ENCODE data around the gene ZNF117. TPM values are rescaled to one million over a fixed set of nuclear protein-coding genes. Genes with fewer than 3 reads are reported as not detected.

The ZNF117 gene
- total RNA-seq, 1 experiment from 2014 or later, result 19.0 TPM

- peaks cover 40% of the 10 kb centered on the region for H3K36me3 ChIP-seq (ENCODE audit: insufficient read depth, low read length)
- no peak overlapping the region for H2AFZ ChIP-seq (ENCODE audit: low read length)
- H4K20me1 ChIP-seq (ENCODE audit: insufficient read depth, low read depth, low read length), result no peaks in the 10 kb centered on the region
- no peaks in the 10 kb centered on the region for H3K9me2 ChIP-seq (replicated peaks; ENCODE audit: insufficient read depth, low read length)
- H3K27me3 ChIP-seq (ENCODE audit: low read length), result no peaks in the 10 kb centered on the region
- H3K27ac ChIP-seq (ENCODE audit: low read length), result peak overlapping the region; percentile 39; the same call in 1 of the 2 replicates
- no peak overlapping the region for H3K4me3 ChIP-seq (ENCODE audit: low read length)
- peaks cover 27% of the 10 kb centered on the region for H3K9me3 ChIP-seq (ENCODE audit: low read length)
- H3K79me2 ChIP-seq (ENCODE audit: low read length), result peaks cover 52% of the 10 kb centered on the region
- no peak overlapping the region for H3K4me2 ChIP-seq (ENCODE audit: low read depth, low read length, poor library complexity, severe bottlenecking)
- no peak overlapping the region for H3K9ac ChIP-seq (ENCODE audit: low read length)
- DNase-seq, result peak; percentile 60
- H3K4me1 ChIP-seq (ENCODE audit: low read length), result peaks cover 6% of the 10 kb centered on the region; the same call in 1 of the 2 replicates
Observed at GRCh38 chr7:64999165-65000004, 8.5 kb upstream of the ZNF117 start.

DNA sequence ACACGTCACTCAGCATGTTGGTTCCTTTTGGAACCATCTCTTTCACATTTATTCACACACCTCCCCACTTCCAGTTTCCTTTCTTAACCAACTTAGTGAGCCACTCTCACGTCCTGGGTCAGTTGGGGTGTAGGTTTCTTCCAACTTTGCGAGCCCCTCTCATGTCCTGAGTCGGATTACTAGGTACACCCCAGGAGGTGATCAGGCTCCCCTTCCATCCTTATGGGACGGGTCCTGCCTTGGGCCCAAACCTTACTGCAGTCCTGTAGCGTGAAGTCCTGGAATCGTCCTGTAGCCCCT is 8.0 kb upstream of the ZNF117 start:
- Histone ChIP-seq H3K27ac (ENCODE audit: low read length) (no peak overlapping the region), H3K36me3 (ENCODE audit: insufficient read depth, low read length) (peaks cover 34% of the 10 kb centered on the region), H3K4me3 (ENCODE audit: low read length) (no peak overlapping the region), H3K4me2 (ENCODE audit: low read depth, low read length, poor library complexity, severe bottlenecking) (no peak overlapping the region), H3K27me3 (ENCODE audit: low read length) (no peaks in the 10 kb centered on the region), H2AFZ (ENCODE audit: low read length) (no peak overlapping the region), H3K9ac (ENCODE audit: low read length) (no peak overlapping the region), H3K79me2 (ENCODE audit: low read length) (peaks cover 46% of the 10 kb centered on the region), H3K9me2 (replicated peaks; ENCODE audit: insufficient read depth, low read length) (no peaks in the 10 kb centered on the region), H4K20me1 (ENCODE audit: insufficient read depth, low read depth, low read length) (no peaks in the 10 kb centered on the region), H3K9me3 (ENCODE audit: low read length) (peaks cover 26% of the 10 kb centered on the region), H3K4me1 (ENCODE audit: low read length) (peaks cover 6% of the 10 kb centered on the region; the same call in 1 of the 2 replicates)
- no peak for DNase-seq

- H3K9me2 ChIP-seq (replicated peaks; ENCODE audit: insufficient read depth, low read length), result no peaks in the 10 kb centered on the region
- no peaks in the 10 kb centered on the region for H4K20me1 ChIP-seq (ENCODE audit: insufficient read depth, low read depth, low read length)
- no peak overlapping the region for H3K9ac ChIP-seq (ENCODE audit: low read length)
- no peaks in the 10 kb centered on the region for H3K27me3 ChIP-seq (ENCODE audit: low read length)
- no peak overlapping the region for H2AFZ ChIP-seq (ENCODE audit: low read length)
- H3K79me2 ChIP-seq (ENCODE audit: low read length), result peaks cover 38% of the 10 kb centered on the region
- no peak overlapping the region for H3K4me2 ChIP-seq (ENCODE audit: low read depth, low read length, poor library complexity, severe bottlenecking)
- H3K4me3 ChIP-seq (ENCODE audit: low read length), result no peak overlapping the region
- peaks cover 6% of the 10 kb centered on the region; the same call in 1 of the 2 replicates for H3K4me1 ChIP-seq (ENCODE audit: low read length)
- DNase-seq, result peak; percentile 40
- no peak overlapping the region for H3K27ac ChIP-seq (ENCODE audit: low read length)
- peaks cover 31% of the 10 kb centered on the region for H3K36me3 ChIP-seq (ENCODE audit: insufficient read depth, low read length)
- H3K9me3 ChIP-seq (ENCODE audit: low read length), result peaks cover 23% of the 10 kb centered on the region
Observed at GRCh38 chr7:64997927-64998391, 7.1 kb upstream of the ZNF117 start.

GRCh38 chr7:64997164-64997908 is 6.5 kb upstream of the ZNF117 start:
- no peak overlapping the region for H3K4me2 ChIP-seq (ENCODE audit: low read depth, low read length, poor library complexity, severe bottlenecking)
- no peaks in the 10 kb centered on the region for H3K9me2 ChIP-seq (replicated peaks; ENCODE audit: insufficient read depth, low read length)
- H3K9ac ChIP-seq (ENCODE audit: low read length), result no peak overlapping the region
- H3K36me3 ChIP-seq (ENCODE audit: insufficient read depth, low read length), result peaks cover 32% of the 10 kb centered on the region
- peaks cover 23% of the 10 kb centered on the region for H3K9me3 ChIP-seq (ENCODE audit: low read length)
- H3K4me3 ChIP-seq (ENCODE audit: low read length), result no peak overlapping the region
- no peak overlapping the region for H3K27ac ChIP-seq (ENCODE audit: low read length)
- peak; percentile 31 for DNase-seq
- no peak overlapping the region for H2AFZ ChIP-seq (ENCODE audit: low read length)
- H3K79me2 ChIP-seq (ENCODE audit: low read length), result peaks cover 32% of the 10 kb centered on the region
- no peaks in the 10 kb centered on the region for H4K20me1 ChIP-seq (ENCODE audit: insufficient read depth, low read depth, low read length)
- H3K4me1 ChIP-seq (ENCODE audit: low read length), result peaks cover 6% of the 10 kb centered on the region; the same call in 1 of the 2 replicates
- H3K27me3 ChIP-seq (ENCODE audit: low read length), result no peaks in the 10 kb centered on the region

GRCh38 chr7:64996305-64996704 is 5.5 kb upstream of the ZNF117 start:
- no peak overlapping the region for H3K4me3 ChIP-seq (ENCODE audit: low read length)
- no peak overlapping the region for H3K9ac ChIP-seq (ENCODE audit: low read length)
- H3K9me2 ChIP-seq (replicated peaks; ENCODE audit: insufficient read depth, low read length), result no peaks in the 10 kb centered on the region
- no peak overlapping the region for H3K27ac ChIP-seq (ENCODE audit: low read length)
- H3K79me2 ChIP-seq (ENCODE audit: low read length), result peaks cover 23% of the 10 kb centered on the region
- no peaks in the 10 kb centered on the region for H3K27me3 ChIP-seq (ENCODE audit: low read length)
- peaks cover 23% of the 10 kb centered on the region for H3K9me3 ChIP-seq (ENCODE audit: low read length)
- no peak overlapping the region for H3K4me2 ChIP-seq (ENCODE audit: low read depth, low read length, poor library complexity, severe bottlenecking)
- H3K4me1 ChIP-seq (ENCODE audit: low read length), result peaks cover 6% of the 10 kb centered on the region; the same call in 1 of the 2 replicates
- H2AFZ ChIP-seq (ENCODE audit: low read length), result no peak overlapping the region
- peak; percentile 34 for DNase-seq
- H3K36me3 ChIP-seq (ENCODE audit: insufficient read depth, low read length), result peaks cover 32% of the 10 kb centered on the region
- H4K20me1 ChIP-seq (ENCODE audit: insufficient read depth, low read depth, low read length), result no peaks in the 10 kb centered on the region

- Histone ChIP-seq H3K4me1 (ENCODE audit: low read length) (no peaks in the 10 kb centered on the region), H3K4me3 (ENCODE audit: low read length) (no peak overlapping the region), H3K27me3 (ENCODE audit: low read length) (no peaks in the 10 kb centered on the region), H3K9me2 (replicated peaks; ENCODE audit: insufficient read depth, low read length) (no peaks in the 10 kb centered on the region), H3K9me3 (ENCODE audit: low read length) (peaks cover 18% of the 10 kb centered on the region), H4K20me1 (ENCODE audit: insufficient read depth, low read depth, low read length) (no peaks in the 10 kb centered on the region), H3K9ac (ENCODE audit: low read length) (no peak overlapping the region), H3K79me2 (ENCODE audit: low read length) (peaks cover 2% of the 10 kb centered on the region), H3K36me3 (ENCODE audit: insufficient read depth, low read length) (peaks cover 32% of the 10 kb centered on the region), H3K27ac (ENCODE audit: low read length) (no peak overlapping the region), H3K4me2 (ENCODE audit: low read depth, low read length, poor library complexity, severe bottlenecking) (no peak overlapping the region), H2AFZ (ENCODE audit: low read length) (no peak overlapping the region)
- DNase-seq, result peak; percentile 36
Observed at GRCh38 chr7:64993901-64994300, 3.1 kb upstream of the ZNF117 start.

- no peaks in the 10 kb centered on the region for H3K9me2 ChIP-seq (replicated peaks; ENCODE audit: insufficient read depth, low read length)
- peaks cover 24% of the 10 kb centered on the region for H3K9me3 ChIP-seq (ENCODE audit: low read length)
- peak; percentile 20 for DNase-seq
- no peaks in the 10 kb centered on the region for H3K4me1 ChIP-seq (ENCODE audit: low read length)
- no peak overlapping the region for H3K4me3 ChIP-seq (ENCODE audit: low read length)
- no peak overlapping the region for H3K27ac ChIP-seq (ENCODE audit: low read length)
- no peaks in the 10 kb centered on the region for H3K27me3 ChIP-seq (ENCODE audit: low read length)
- peaks cover 36% of the 10 kb centered on the region for H3K36me3 ChIP-seq (ENCODE audit: insufficient read depth, low read length)
- no peaks in the 10 kb centered on the region for H4K20me1 ChIP-seq (ENCODE audit: insufficient read depth, low read depth, low read length)
- no peak overlapping the region for H3K4me2 ChIP-seq (ENCODE audit: low read depth, low read length, poor library complexity, severe bottlenecking)
- H2AFZ ChIP-seq (ENCODE audit: low read length), result no peak overlapping the region
- no peak overlapping the region for H3K9ac ChIP-seq (ENCODE audit: low read length)
- H3K79me2 ChIP-seq (ENCODE audit: low read length), result peaks cover 7% of the 10 kb centered on the region; the same call in 1 of the 2 replicates
Observed at GRCh38 chr7:64992971-64993370, 2.1 kb upstream of the ZNF117 start.

DNA sequence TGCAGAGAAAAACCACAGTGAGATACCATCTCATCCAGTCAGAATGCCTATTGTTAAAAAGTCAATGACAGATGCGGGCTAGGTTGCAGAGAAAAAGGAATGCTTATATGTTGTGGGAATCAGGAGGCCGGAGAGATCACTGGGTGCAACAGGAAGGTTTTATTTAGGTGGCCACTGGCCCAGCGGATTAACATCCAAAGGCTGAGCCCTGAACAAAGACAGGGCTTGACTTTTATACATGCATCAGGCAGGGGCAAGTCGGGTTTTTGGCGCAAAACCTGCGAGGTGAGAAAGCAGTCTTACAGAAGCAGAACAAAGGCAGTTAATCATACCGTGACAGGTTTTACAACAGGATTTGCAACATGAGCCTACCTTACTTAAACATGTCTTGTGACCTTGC is 620 bp downstream of the ZNF117 start:
- peaks cover 11% of the 10 kb centered on the region; the same call in 1 of the 2 replicates for H3K79me2 ChIP-seq (ENCODE audit: low read length)
- peaks cover 24% of the 10 kb centered on the region for H3K9me3 ChIP-seq (ENCODE audit: low read length)
- H3K9ac ChIP-seq (ENCODE audit: low read length), result no peak overlapping the region
- no peak overlapping the region for H2AFZ ChIP-seq (ENCODE audit: low read length)
- H3K9me2 ChIP-seq (replicated peaks; ENCODE audit: insufficient read depth, low read length), result no peaks in the 10 kb centered on the region
- no peaks in the 10 kb centered on the region for H3K27me3 ChIP-seq (ENCODE audit: low read length)
- H3K4me1 ChIP-seq (ENCODE audit: low read length), result no peaks in the 10 kb centered on the region
- no peak overlapping the region for H3K27ac ChIP-seq (ENCODE audit: low read length)
- no peak overlapping the region for H3K4me2 ChIP-seq (ENCODE audit: low read depth, low read length, poor library complexity, severe bottlenecking)
- no peak overlapping the region for H3K4me3 ChIP-seq (ENCODE audit: low read length)
- H4K20me1 ChIP-seq (ENCODE audit: insufficient read depth, low read depth, low read length), result no peaks in the 10 kb centered on the region
- peaks cover 55% of the 10 kb centered on the region for H3K36me3 ChIP-seq (ENCODE audit: insufficient read depth, low read length)
- peak; percentile 33 for DNase-seq

Measured in Karpas-422 (cell line).